ENCODE results near the gene CLIC3.
A peak's percentile ranks its signal among the peaks of the same experiment; 100 is the strongest.

CLIC3 gene

GRCh38 chr9:137025517-137025966 lies 29.2 kb upstream of the CLIC3 start:
- Mint-ChIP-seq H3K4me1 (peaks cover 43% of the 10 kb centered on the region), H3K4me3 (no peak overlapping the region), H3K36me3 (peaks cover 15% of the 10 kb centered on the region), H3K27ac (no peak overlapping the region), H3K9me3 (no peaks in the 10 kb centered on the region)
- ATAC-seq, result no peak
- DNase-seq (ENCODE audit: low spot score in 2 of 2), result no peak

GRCh38 chr9:137023583-137023991 lies 27.2 kb upstream of the CLIC3 start:
- Mint-ChIP-seq H3K4me1 (peaks cover 25% of the 10 kb centered on the region), H3K4me3 (no peak overlapping the region), H3K27ac (no peak overlapping the region), H3K36me3 (peaks cover 21% of the 10 kb centered on the region), H3K9me3 (no peaks in the 10 kb centered on the region)
- no peak for ATAC-seq
- DNase-seq (ENCODE audit: low spot score in 2 of 2), result no peak

- H3K36me3 Mint-ChIP-seq, result peaks cover 21% of the 10 kb centered on the region
- DNase-seq (ENCODE audit: low spot score in 2 of 2), result no peak
- no peaks in the 10 kb centered on the region for H3K9me3 Mint-ChIP-seq
- peaks cover 25% of the 10 kb centered on the region for H3K4me1 Mint-ChIP-seq
- no peak overlapping the region for H3K27ac Mint-ChIP-seq
- no peak for ATAC-seq
- H3K4me3 Mint-ChIP-seq, result no peak overlapping the region
Observed at GRCh38 chr9:137023157-137023556, 26.8 kb upstream of the CLIC3 start.

DNA sequence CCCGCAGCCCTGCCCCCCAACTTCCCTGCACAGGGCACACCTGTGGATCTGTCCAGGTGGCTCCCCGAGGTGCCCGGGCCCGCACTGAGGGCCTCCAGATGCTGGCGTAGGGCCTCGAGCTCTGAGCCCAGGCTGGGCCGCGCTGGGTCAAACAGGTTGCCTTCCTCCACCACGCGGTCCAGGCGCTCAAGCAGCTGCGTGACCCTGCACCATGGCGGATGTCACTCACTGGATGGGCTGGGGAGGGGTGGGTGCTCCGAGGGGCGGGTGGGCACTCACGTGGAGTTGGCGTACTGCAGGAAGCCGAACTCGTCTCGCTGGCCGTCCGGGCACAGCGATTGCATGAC lies 26.3 kb upstream of the CLIC3 start:
- no peaks in the 10 kb centered on the region for H3K9me3 Mint-ChIP-seq
- peaks cover 25% of the 10 kb centered on the region for H3K4me1 Mint-ChIP-seq
- no peak overlapping the region for H3K4me3 Mint-ChIP-seq
- peaks cover 21% of the 10 kb centered on the region for H3K36me3 Mint-ChIP-seq
- no peak overlapping the region for H3K27ac Mint-ChIP-seq
- ATAC-seq (no peak), DNase-seq (ENCODE audit: low spot score in 2 of 2) (no peak)

- ATAC-seq (peak; percentile 81), DNase-seq (ENCODE audit: low spot score in 2 of 2) (peak; percentile 69 to 87)
- H3K9me3 Mint-ChIP-seq, result no peaks in the 10 kb centered on the region
- H3K36me3 Mint-ChIP-seq, result peaks cover 21% of the 10 kb centered on the region
- peaks cover 21% of the 10 kb centered on the region for H3K4me1 Mint-ChIP-seq
- no peak overlapping the region for H3K4me3 Mint-ChIP-seq
- peak overlapping the region; percentile 60 for H3K27ac Mint-ChIP-seq
Observed at GRCh38 chr9:137021979-137022661, 25.8 kb upstream of the CLIC3 start.

DNA sequence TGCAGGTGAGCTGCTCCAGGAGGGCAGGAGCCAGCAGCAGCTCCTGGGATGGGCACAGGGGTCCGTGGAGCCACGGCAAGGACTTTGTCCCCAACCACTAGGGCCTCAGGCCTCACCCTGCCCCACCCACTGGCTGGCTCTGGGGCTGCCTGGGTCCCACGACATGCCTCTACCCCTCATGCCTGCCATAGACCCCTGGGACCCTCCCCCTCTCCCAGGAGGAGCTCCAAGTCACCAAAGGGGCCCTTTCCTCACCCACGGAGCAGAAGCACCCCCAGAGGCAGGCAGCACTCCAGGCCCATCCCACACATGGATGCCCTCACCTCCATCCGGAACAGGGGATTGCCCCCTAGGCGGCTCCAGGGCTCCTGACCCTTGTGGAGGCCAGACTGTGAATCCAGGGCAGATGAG lies 25.2 kb upstream of the CLIC3 start:
- peak overlapping the region; percentile 60 for H3K27ac Mint-ChIP-seq
- H3K36me3 Mint-ChIP-seq, result peaks cover 21% of the 10 kb centered on the region
- ATAC-seq (no peak), DNase-seq (ENCODE audit: low spot score in 2 of 2) (no peak)
- H3K9me3 Mint-ChIP-seq, result no peaks in the 10 kb centered on the region
- peaks cover 16% of the 10 kb centered on the region for H3K4me1 Mint-ChIP-seq
- H3K4me3 Mint-ChIP-seq, result no peak overlapping the region

DNA sequence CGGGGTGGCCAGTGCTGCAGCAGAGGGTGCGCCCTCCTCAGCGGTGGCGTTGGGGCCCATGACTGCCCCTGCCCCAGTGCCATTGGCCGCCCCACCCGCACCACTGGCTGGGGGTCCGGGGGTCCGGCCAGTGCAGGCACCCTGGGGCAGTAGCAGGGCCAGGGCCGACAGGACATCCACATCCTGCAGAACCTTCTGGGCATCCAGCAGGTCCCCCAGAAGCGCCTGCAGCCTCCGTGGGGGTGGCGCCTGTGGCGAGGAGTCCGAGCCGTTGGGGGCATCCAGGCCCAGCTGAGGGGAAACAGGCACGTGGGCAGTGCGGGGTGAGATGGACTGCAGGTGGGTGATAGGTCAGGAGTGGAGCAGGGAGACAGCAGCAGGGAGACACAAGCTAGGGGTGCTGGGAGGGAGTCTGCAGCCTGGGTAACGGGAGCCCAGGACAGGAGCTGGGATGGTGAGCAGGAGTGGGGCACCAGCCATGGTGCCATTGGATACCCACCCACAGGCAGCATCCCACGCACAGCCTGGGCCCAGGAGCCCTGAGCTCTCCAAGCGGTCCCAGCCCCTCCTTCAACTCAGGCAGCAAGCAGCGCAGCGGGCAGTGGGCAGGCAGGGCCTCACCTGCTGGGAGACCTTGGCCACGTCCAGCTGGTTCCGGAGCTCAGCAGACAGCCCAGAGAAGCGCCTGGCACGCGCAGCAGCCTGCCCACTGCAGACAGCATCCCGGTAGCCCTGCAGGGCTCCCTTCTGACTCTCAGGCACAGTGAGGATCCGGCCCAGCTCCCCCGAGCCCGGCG lies 24.6 kb upstream of the CLIC3 start:
- Mint-ChIP-seq H3K4me3 (no peak overlapping the region), H3K4me1 (peaks cover 10% of the 10 kb centered on the region), H3K9me3 (no peaks in the 10 kb centered on the region), H3K27ac (no peak overlapping the region), H3K36me3 (peaks cover 21% of the 10 kb centered on the region)
- DNase-seq (ENCODE audit: low spot score in 2 of 2), result no peak
- ATAC-seq, result no peak

DNA sequence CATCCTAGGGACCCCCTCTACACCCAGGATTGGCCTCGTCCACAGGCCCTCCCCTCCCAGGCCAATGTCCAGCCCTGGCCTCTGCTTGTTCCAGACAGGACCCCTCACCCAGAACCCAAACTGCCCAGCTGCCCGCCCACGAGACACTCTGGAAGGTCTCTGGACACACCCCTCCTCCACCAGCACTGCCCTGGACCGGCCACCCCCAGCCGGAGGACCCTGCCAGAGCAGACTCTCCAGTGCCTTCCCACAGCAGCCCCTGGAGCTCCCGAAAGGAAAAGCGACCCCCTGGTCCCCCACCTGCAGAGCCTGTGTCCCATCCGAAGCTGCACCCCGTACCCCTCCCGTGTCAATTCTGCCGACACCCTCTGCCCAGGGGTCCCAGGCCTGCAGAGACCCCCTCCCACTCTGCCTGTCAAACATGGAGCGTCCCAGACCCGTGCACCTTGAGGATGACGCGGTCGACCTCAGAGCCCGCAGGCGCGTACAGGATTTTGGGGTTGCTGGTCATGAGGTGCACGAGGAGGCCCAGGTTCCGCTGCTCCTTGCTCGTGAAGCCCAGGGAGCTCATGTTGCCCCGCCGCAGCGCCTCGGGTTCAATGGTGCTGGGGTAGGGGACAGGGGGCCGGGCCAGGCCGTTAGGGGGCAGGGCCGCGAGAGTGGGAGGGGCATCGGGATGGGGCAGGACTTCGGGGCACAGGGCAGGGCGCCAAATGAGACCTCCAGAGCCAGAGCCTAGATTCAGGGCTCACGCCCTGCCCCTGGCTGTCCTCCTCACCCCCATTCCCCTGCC lies 23.7 kb upstream of the CLIC3 start:
- H3K27ac Mint-ChIP-seq, result no peak overlapping the region
- no peak overlapping the region for H3K4me3 Mint-ChIP-seq
- ATAC-seq, result no peak
- peaks cover 21% of the 10 kb centered on the region for H3K36me3 Mint-ChIP-seq
- H3K9me3 Mint-ChIP-seq, result no peaks in the 10 kb centered on the region
- no peak for DNase-seq (ENCODE audit: low spot score in 2 of 2)
- peaks cover 6% of the 10 kb centered on the region for H3K4me1 Mint-ChIP-seq

DNA sequence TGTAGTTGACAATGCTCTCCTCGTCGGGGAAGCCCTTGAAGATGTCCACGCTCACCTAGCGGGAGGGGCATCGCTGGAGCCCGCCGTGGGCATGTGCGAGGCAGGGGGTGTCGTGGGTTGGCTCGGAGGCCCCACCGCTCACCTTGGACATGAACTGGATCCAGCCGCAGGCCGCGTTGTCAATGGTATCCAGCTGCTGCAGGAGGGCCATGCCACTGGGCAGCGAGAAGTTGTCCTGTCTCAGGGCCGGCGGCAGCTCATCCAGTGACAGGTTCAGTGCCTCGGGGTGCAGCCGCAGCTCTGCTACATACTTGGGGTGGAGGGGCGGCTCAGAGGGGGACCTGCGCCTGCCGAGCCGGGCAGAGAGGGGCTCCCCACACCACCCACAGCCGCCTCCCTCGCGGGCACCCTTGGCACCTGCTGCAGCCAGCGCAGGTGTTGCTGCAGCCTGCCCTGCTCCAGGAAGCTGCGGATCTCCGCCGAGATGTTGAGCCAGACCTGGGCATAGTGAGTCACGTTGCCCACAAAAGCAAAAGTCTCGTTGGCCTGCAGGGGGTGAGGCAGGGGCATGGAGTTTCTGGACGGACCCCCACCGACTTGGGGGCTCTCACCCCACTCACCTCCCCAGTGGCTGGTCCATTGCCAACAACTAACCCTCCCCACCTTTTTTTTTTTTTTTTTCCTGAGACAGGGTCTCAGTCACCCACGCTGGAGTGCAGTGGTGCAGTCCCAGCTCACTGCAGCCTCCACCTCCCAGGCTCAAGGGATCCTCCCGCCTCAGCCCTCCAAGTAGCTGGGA lies 22.6 kb upstream of the CLIC3 start:
- H3K27ac Mint-ChIP-seq, result no peak overlapping the region
- H3K4me1 Mint-ChIP-seq, result peaks cover 6% of the 10 kb centered on the region
- ATAC-seq, result no peak
- H3K4me3 Mint-ChIP-seq, result no peak overlapping the region
- H3K9me3 Mint-ChIP-seq, result no peaks in the 10 kb centered on the region
- peaks cover 21% of the 10 kb centered on the region for H3K36me3 Mint-ChIP-seq
- DNase-seq (ENCODE audit: low spot score in 2 of 2), result no peak

DNA sequence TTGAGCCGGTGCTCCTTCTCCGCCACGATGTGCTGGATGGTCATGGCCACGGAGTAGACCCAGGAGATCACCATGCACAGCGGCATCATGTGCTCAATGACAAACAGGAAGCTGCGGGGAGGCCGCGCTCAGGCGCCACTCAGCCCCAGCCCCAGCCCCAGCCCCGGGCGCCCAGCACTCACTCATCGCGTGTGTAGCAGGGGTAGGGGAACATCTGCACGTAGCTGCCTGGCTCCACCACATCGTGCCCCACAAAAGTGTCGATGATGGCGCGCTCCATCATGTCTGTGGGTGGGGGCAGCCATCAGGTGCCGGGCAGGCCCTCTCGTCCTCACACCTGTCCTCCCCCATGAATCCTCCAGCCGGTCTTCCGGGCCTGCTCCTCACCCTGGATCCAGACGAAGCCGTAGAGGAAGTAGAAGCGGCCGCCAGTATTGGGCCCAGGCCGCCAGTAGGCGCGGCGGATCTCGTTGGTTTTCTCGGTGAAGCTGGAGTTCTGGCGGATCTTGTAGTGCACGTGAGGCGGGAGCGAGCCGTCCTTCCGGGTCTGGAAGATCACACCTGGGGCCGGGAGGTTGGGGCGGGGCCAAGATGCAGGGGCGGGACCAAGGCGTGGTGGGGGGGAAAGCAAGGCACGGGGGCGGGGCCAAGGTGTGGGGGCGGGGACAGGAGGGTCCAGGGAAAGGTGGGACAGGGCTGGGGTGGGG lies 21.6 kb upstream of the CLIC3 start:
- DNase-seq (ENCODE audit: low spot score in 2 of 2) (no peak), ATAC-seq (no peak)
- peaks cover 21% of the 10 kb centered on the region for H3K36me3 Mint-ChIP-seq
- H3K4me3 Mint-ChIP-seq, result no peak overlapping the region
- no peaks in the 10 kb centered on the region for H3K9me3 Mint-ChIP-seq
- peaks cover 6% of the 10 kb centered on the region for H3K4me1 Mint-ChIP-seq
- no peak overlapping the region for H3K27ac Mint-ChIP-seq

DNA sequence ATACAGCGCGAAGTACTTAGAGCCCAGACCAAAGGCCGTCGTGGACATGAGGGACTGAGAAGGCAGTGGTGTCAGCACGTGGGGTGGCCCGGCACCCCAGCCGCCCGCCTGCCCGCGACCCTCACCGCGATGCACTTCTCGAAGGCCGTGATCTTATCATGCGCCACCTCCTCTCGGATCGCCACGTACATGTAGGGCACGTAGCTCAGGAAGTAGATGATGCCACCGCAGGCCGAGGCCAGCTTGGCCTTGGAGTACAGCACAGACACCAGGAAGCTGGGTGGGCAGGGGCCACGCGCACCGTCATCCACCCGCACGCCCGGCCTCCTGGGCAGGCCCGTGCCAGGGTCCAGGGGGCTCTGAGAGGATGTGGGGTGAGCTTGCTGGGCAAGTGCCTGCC lies 20.7 kb upstream of the CLIC3 start:
- no peak for ATAC-seq
- Mint-ChIP-seq H3K27ac (no peak overlapping the region), H3K4me3 (no peak overlapping the region), H3K4me1 (peaks cover 3% of the 10 kb centered on the region), H3K36me3 (peaks cover 17% of the 10 kb centered on the region), H3K9me3 (no peaks in the 10 kb centered on the region)
- DNase-seq (ENCODE audit: low spot score in 2 of 2), result no peak

DNA sequence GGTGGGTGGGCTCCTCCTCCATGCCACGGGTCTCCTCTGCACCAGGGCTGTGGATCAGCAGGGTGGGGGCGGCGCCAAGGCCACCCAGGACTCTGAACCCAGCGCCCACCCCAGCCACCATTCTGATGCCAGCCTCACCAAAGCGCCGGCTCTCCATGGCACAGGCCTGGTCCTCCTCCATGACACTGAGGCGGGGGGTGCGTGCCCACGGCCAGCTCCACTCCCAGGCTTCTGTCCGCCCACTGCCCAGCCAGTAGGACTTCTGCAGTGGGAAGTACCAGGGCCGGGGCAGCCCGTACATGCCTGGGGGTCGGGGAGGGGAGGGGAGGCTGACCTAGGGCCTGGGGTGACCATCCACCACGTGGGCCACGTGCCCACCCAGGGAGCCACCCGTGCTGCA lies 20.1 kb upstream of the CLIC3 start:
- Mint-ChIP-seq H3K27ac (no peak overlapping the region), H3K36me3 (peaks cover 12% of the 10 kb centered on the region), H3K9me3 (no peaks in the 10 kb centered on the region), H3K4me1 (no peaks in the 10 kb centered on the region), H3K4me3 (no peak overlapping the region)
- DNase-seq (ENCODE audit: low spot score in 2 of 2), result no peak
- ATAC-seq, result no peak

- no peak overlapping the region for H3K27ac Mint-ChIP-seq
- no peak for ATAC-seq
- no peak overlapping the region for H3K4me3 Mint-ChIP-seq
- no peaks in the 10 kb centered on the region for H3K9me3 Mint-ChIP-seq
- H3K36me3 Mint-ChIP-seq, result peaks cover 12% of the 10 kb centered on the region
- DNase-seq (ENCODE audit: low spot score in 2 of 2), result no peak
- H3K4me1 Mint-ChIP-seq, result no peaks in the 10 kb centered on the region
Observed at GRCh38 chr9:137015976-137016375, 19.6 kb upstream of the CLIC3 start.

DNA sequence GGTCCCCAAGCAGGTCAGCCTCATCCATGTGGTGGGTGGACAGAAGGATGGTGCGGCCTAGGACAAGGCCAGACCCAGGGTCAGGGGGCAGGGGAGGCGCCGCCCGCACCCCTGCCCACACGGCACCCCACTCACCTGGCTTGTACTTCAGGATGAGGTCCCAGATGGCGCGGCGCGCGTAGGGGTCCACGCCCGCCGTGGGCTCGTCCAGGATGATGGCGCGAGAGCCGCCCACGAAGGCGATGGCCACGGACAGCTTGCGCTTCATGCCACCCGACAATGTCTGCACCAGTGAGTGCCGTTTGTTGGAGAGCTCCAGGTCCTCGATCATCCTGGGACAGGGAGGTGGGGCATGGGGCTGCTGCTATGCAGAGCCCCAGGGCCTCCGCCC lies 19.2 kb upstream of the CLIC3 start:
- Mint-ChIP-seq H3K36me3 (peaks cover 12% of the 10 kb centered on the region), H3K4me1 (no peaks in the 10 kb centered on the region), H3K9me3 (no peaks in the 10 kb centered on the region), H3K27ac (no peak overlapping the region), H3K4me3 (no peak overlapping the region)
- no peak for DNase-seq (ENCODE audit: low spot score in 2 of 2)
- ATAC-seq, result no peak

Measured in stimulated activated effector memory CD8-positive, alpha-beta T cell treated with anti-CD3 and anti-CD28 coated beads, Interleukin-12 subunit alpha, Interleukin-12 subunit beta, amount 100 ng/mL, for 72 hours (primary cell).